GM12874 (cell line): ENCODE data around the gene PRKAR1B.

Source experiments
- TF ChIP-seq, protein P1 (sequence below): IDR thresholded peaks from 2 replicates; pipeline ENCODE4 v1.5.1; 2011; ENCODE audit warnings: low read depth, mild to moderate bottlenecking, control low read depth, low read length, moderate library complexity; ENCODE audit not compliant: insufficient read depth

Gene PRKAR1B

DNA sequence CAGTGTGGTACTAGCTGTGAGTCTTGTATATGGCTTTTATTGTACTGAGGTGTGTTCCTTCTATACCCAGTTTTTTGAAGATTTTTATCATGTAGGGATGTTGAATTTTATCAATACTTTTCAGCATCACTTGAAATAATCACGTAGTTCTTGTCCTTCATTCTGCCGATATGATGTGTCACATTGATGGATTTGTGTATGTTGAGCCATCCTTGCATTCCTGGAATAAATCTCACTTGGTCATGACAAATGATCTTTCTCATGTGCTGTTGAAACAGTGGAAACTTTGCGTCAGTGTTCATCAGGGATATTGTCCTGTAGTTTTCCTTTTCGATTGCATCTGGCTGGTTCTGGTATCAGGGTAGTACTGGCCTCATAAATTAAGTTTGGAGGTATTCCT is 7.1 kb upstream of the PRKAR1B start:
- TF ChIP-seq, protein P1, sequence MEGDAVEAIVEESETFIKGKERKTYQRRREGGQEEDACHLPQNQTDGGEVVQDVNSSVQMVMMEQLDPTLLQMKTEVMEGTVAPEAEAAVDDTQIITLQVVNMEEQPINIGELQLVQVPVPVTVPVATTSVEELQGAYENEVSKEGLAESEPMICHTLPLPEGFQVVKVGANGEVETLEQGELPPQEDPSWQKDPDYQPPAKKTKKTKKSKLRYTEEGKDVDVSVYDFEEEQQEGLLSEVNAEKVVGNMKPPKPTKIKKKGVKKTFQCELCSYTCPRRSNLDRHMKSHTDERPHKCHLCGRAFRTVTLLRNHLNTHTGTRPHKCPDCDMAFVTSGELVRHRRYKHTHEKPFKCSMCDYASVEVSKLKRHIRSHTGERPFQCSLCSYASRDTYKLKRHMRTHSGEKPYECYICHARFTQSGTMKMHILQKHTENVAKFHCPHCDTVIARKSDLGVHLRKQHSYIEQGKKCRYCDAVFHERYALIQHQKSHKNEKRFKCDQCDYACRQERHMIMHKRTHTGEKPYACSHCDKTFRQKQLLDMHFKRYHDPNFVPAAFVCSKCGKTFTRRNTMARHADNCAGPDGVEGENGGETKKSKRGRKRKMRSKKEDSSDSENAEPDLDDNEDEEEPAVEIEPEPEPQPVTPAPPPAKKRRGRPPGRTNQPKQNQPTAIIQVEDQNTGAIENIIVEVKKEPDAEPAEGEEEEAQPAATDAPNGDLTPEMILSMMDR: no peak

DNA sequence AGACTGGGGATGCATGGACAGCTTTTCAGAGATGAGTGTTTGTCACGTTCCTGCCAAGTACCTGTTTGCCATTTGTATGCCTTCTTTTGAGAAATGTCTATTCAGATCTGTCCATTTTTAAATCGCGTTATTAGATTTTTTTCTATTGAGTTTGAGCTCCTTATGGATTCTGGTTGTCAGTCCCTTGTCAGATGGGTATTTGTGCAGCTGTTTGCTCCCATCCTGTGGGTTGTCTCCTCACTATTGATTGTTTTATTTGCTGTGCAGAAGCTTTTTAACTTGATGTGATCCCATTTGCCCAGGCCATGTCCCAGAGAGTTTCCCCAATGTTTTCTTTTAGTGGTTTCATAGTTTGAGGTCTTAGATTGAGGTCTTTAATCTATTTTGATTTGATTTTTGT is 5.5 kb upstream of the PRKAR1B start:
- TF ChIP-seq, protein P1: no peak

- TF ChIP-seq, protein P1: no peak
Observed at GRCh38 chr7:732094-732541, 5.0 kb upstream of the PRKAR1B start.

- TF ChIP-seq, protein P1: no peak
Observed at GRCh38 chr7:731440-732085, 4.5 kb upstream of the PRKAR1B start.

GRCh38 chr7:730501-731439 is 3.7 kb upstream of the PRKAR1B start:
- TF ChIP-seq, protein P1: no peak

DNA sequence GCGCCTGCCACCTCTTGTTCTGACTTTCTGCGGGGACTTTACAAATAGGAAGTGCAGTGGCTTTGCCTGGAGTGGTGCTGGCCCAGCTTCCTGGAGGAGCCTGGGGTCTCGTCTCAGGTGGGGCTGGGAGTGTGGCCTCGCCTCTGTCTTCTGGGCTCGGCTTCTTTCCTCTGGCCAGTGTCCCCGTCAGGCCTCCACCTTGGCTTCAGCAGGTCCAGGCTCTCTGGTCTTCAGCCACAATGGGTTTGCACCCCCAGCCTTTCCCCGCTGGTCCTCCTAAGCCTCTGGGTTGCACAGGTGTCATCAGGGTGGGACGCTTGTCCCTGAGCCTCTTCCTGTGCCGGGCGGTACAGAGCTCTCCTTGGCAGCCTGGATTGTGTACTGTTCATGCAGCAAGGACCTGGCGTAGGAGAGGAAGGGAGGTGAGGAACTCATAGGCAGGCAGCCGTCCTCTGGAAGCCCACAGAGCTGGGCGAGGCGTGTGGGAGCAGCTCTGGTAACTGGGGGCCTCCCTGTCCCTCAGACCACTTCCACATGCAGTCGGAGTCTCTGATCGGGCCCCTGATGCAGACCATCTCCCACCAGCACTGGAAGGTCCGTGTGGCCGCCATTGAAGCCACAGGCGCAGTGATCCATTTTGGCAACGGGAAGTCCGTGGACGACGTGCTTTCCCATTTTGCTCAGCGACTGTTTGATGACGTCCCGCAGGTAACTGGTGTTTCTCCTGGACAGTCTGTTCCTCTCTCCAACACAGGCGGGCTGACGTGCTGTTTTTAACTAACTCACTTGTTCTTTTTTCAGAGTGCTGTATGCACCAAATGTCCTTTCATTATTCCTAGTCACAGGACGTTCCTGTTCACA is 2.3 kb upstream of the PRKAR1B start:
- TF ChIP-seq, protein P1: no peak

DNA sequence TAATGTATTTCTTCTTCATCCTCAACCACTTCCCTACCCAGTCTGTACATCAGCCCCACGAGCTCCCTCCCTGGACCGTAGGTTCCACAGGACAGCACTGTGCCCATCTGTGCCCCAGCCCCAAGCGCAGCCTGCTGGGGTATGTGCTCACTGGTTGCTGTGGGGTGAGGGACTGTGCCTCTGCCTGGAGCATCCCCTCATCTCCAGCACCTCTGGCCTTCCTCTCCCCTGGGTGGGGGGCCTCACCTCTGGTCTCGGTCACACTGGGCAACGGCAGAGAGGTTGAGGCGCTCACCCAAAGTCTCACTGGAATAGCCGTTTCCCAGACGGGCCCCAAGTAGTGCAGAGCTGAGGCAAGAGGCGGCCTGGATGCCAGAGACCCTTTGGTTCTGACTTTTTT is 1.5 kb upstream of the PRKAR1B start:
- TF ChIP-seq, protein P1: no peak
